Bronchial epithelial cell (primary cell): ENCODE results near the gene DFFA. TPM values are rescaled to one million over a fixed set of nuclear protein-coding genes. Genes with fewer than 3 reads are reported as not detected.

Source experiments
- DNase-seq: peaks from one replicate; pipeline ENCODE4 v3.0.0-alpha.2; 2010; ENCODE audit warnings: low read depth
- FAIRE-seq: peaks from 2 replicates; lab custom pipeline; 2011; peaks lifted over from hg19 to GRCh38; lab: Jason Lieb, UNC
- H3K27me3 ChIP-seq: 2 replicates; pipeline ENCODE4 v1.5.1; 2011; ENCODE audit warnings: low read length; ENCODE audit not compliant: control insufficient read depth, insufficient read depth
- H3K36me3 ChIP-seq: 2 replicates; pipeline ENCODE4 v1.5.1; 2011; ENCODE audit warnings: low read length; ENCODE audit not compliant: control insufficient read depth, insufficient read depth
- H3K4me3 ChIP-seq: 2 replicates; pipeline ENCODE4 v1.5.1; 2011; ENCODE audit warnings: mild to moderate bottlenecking, low read depth, low read length, control low read depth
- total RNA-seq: library from RNA; depleted of rRNA; stranded (reverse); fragments of >200 nt; gene quantifications from 2 replicates; pipeline ENCODE4 v1.2.1, GENCODE V29; 2014
- TF ChIP-seq, protein P1 (sequence below): IDR thresholded peaks from 2 replicates; pipeline ENCODE4 v1.5.1; 2011; ENCODE audit warnings: mild to moderate bottlenecking, moderate library complexity, low read length, control low read depth, inconsistent platforms; ENCODE audit not compliant: insufficient read depth, severe bottlenecking

Gene DFFA, protein sequence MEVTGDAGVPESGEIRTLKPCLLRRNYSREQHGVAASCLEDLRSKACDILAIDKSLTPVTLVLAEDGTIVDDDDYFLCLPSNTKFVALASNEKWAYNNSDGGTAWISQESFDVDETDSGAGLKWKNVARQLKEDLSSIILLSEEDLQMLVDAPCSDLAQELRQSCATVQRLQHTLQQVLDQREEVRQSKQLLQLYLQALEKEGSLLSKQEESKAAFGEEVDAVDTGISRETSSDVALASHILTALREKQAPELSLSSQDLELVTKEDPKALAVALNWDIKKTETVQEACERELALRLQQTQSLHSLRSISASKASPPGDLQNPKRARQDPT
- 46.7 and 55.5 TPM in 2 replicates for total RNA-seq

DNA sequence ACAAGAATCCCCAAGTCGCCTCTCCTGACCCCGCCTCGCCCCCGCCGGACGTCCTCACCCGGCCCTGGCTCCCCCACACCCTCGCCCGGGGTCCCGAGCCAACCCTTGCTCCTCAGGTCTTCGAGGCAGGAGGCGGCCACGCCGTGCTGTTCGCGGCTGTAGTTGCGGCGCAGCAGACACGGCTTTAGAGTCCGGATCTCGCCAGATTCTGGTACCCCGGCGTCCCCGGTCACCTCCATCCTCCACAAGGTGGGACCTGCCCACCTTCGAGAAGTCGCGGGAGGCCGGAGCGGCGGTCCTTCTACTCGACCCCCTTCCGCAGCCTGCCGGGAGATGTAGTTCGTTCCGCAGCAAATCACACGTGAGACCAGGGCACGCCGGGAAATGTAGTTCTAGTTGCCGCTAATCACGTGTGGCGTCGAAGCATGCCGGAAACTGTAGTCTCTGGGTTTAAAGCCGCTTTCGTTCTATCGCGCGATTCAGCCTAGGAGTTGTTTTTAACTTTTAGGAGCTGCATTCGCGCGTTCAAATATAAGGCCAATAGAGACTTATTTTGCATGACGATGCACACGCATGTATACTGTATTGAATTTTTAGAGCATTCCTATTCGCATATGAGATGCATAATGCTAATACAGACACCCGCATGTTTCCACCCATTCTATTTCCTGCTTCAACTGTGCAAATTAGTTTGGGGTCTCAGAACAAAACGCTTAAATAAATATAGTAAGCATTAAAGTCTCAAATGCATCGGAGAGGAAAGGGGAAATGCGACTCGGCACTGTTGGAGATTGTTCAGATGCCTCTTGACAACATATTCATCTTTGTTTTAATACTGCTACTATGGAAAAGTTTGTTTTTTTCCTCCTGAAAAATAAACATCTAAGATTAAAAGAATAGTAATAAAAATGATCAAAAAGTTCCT lies at the start of gene DFFA:
Gene DFFA, minus strand, starts transcription at position 310 of the 925 bp plus-strand sequence. Its CDS starts 71 bp downstream, at position 239.
- H3K36me3 ChIP-seq: peaks cover 3% of the 10 kb centered on the region
- peak within 1 kb of the TSS; percentile 83 for H3K4me3 ChIP-seq
- TF ChIP-seq, protein P1, sequence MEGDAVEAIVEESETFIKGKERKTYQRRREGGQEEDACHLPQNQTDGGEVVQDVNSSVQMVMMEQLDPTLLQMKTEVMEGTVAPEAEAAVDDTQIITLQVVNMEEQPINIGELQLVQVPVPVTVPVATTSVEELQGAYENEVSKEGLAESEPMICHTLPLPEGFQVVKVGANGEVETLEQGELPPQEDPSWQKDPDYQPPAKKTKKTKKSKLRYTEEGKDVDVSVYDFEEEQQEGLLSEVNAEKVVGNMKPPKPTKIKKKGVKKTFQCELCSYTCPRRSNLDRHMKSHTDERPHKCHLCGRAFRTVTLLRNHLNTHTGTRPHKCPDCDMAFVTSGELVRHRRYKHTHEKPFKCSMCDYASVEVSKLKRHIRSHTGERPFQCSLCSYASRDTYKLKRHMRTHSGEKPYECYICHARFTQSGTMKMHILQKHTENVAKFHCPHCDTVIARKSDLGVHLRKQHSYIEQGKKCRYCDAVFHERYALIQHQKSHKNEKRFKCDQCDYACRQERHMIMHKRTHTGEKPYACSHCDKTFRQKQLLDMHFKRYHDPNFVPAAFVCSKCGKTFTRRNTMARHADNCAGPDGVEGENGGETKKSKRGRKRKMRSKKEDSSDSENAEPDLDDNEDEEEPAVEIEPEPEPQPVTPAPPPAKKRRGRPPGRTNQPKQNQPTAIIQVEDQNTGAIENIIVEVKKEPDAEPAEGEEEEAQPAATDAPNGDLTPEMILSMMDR: no peak
- peak; percentile 92 for DNase-seq
- no peak for FAIRE-seq
- no peaks in the 10 kb centered on the region for H3K27me3 ChIP-seq

DNA sequence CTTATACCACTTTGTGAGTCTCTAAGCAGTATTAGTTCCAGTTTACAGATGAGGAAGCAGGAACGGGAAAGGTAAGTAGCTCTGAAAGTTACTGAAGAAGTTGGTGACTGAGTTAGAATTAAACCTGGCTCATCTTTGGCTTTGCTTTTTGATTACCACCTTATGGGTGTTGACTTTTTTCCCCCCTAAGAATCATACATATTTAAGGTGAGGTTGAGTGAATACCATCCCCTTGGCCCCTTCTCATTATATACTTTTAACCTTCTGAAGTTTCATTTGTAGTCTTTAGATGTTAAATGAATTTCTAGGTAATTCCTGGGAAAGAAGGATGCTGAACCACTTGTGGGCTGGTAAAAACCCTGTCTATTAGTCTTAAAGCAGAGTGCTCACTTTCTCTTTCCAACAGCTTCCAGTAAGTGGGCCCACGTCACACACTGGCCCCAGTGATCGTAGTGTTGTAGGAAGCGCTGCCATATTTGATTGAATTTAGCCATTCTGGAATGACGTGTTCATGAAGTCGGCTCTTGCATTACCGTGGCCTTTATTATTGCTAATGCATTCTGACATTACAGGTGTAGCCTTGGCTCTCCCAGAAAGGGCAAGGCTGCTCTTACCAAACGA lies 49.3 kb upstream of the DFFA start:
- no peak for FAIRE-seq
- TF ChIP-seq, protein P1: no peak
- H3K27me3 ChIP-seq: no peaks in the 10 kb centered on the region
- H3K36me3 ChIP-seq: no peaks in the 10 kb centered on the region
- no peak for DNase-seq
- H3K4me3 ChIP-seq: no peak overlapping the region

DNA sequence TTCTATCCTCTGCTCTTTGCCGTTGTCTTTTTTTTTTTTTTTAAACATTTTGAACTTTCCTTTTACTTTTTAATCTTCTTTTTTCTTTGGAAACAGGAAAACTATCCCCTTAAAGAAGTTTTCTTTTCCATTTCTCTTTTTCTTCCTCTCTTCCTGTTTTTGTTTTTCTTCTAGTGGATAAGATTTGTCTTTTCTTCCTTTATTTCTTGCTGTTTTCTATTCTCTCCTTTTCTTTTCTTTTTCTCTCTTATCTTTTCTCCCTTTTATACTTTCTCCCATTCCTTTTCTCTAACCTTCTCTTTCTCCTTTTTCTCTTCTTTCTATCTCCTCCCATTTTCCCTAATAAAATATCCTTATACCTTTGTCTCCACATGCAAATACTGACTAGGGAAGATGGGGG lies 48.6 kb upstream of the DFFA start:
- DNase-seq (no peak), FAIRE-seq (no peak)
- H3K36me3 ChIP-seq: no peaks in the 10 kb centered on the region
- no peaks in the 10 kb centered on the region for H3K27me3 ChIP-seq
- TF ChIP-seq, protein P1: no peak
- no peak overlapping the region for H3K4me3 ChIP-seq

DNA sequence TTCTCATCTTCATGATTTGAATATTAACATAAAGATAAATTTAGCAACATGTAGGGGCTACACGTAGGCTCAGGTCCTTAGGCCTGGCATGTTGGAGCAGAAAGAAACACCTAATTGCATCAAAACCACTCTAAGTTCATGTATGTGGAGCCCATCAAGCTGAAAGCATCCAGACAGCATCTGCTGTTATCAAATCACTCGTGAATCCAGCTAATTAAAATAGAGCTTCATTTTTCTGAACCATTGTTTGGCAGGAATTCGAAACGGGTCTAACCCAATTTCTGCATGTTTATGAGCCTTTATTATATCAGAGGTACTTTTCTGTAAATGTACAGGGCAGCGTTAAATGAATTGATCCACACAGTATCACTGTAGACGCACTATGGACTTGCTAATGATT lies 48.2 kb upstream of the DFFA start:
- Histone ChIP-seq H3K36me3 (no peaks in the 10 kb centered on the region), H3K4me3 (no peak overlapping the region), H3K27me3 (no peaks in the 10 kb centered on the region)
- FAIRE-seq: no peak
- TF ChIP-seq, protein P1: no peak
- DNase-seq: no peak

DNA sequence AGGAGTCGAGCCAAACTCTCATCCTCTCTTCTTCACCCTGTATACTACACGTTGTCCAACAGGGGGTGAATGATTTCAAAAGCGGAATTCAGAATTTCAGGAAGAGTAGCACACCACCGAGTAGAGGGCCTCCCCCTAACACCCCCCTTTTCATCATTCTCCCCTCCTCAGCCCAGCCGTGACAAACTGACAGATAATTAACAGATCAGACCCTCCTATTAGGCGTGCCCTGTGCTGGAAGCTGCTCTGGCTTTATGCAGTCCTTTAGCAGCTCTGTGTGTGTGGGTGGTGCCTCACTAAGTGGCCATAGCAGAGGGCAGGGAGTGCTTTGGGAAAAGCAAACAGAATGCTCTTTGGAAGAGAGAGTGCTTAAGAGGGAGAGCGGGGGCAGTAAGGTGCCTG lies 46.7 kb upstream of the DFFA start:
- TF ChIP-seq, protein P1: peak; percentile 12
- DNase-seq (no peak), FAIRE-seq (no peak)
- Histone ChIP-seq H3K36me3 (no peaks in the 10 kb centered on the region), H3K27me3 (no peaks in the 10 kb centered on the region), H3K4me3 (no peak overlapping the region)
